Measurements from ENCODE around the gene HYAL4.
"Not testable (repeated sequence)": the region's sequence is repeated elsewhere in the genome, so short reads cannot be mapped to it uniquely, and the experiment has no call there.

GRCh38 chr7:123819795-123820194 lies 25.2 kb upstream of the HYAL4 start:
- TF ChIP-seq POLR2A (IDR thresholded peaks at IDR 0.05; ENCODE audit: low read length); GATA1 (IDR thresholded peaks at IDR 0.05; ENCODE audit: low read depth, low read length): not testable (repeated sequence)

Measured in erythroblast (primary cell).